SU-DHL-6 (cell line): Measurements from ENCODE around the gene FANCC.

Experiments
- H2AFZ ChIP-seq: fragments of 200-600 bp; sonication (generic); 2 replicates; pipeline ENCODE4 v1.6.1; 2014; ENCODE audit warnings: low read depth, mild to moderate bottlenecking, moderate library complexity, mixed read lengths, antibody characterized with exemption, low read length; ENCODE audit not compliant: severe bottlenecking
- H3F3A ChIP-seq: fragments of 200-600 bp; shearing (Covaris generic); 2 replicates; pipeline ENCODE4 v1.6.0; 2016; ENCODE audit warnings: antibody characterized with exemption, mild to moderate bottlenecking; ENCODE audit not compliant: insufficient read depth
- H3K27ac ChIP-seq: fragments of 200-600 bp; sonication (generic); 2 replicates; pipeline ENCODE4 v1.5.1; 2016; ENCODE audit warnings: low read depth, mild to moderate bottlenecking, low read length, moderate library complexity, mixed read lengths
- H3K27me3 ChIP-seq: fragments of 200-600 bp; sonication (generic), shearing (Covaris generic); 2 replicates; pipeline ENCODE4 v1.6.0; 2014; ENCODE audit warnings: mild to moderate bottlenecking, low read length
- H3K36me3 ChIP-seq: fragments of 200-600 bp; sonication (generic); 2 replicates; pipeline ENCODE4 v1.6.1; 2014; ENCODE audit warnings: mild to moderate bottlenecking, low read length, mixed read lengths
- H3K4me2 ChIP-seq: fragments of 300-600, 200-600 bp; shearing (Covaris generic), sonication (generic); 2 replicates; pipeline ENCODE4 v1.6.0; 2014; ENCODE audit warnings: low read length, low read depth, mild to moderate bottlenecking; ENCODE audit not compliant: poor library complexity, severe bottlenecking
- H3K4me3 ChIP-seq: fragments of 200-600 bp; sonication (generic); 2 replicates; pipeline ENCODE4 v1.5.1; 2014; ENCODE audit warnings: antibody characterized with exemption, low read length, mild to moderate bottlenecking, mixed read lengths; ENCODE audit not compliant: insufficient read depth, poor library complexity, severe bottlenecking
- H3K79me2 ChIP-seq: fragments of 200-600 bp; sonication (generic); 2 replicates; pipeline ENCODE4 v1.6.1; 2014; ENCODE audit warnings: mild to moderate bottlenecking, low read length, moderate library complexity; ENCODE audit not compliant: insufficient read depth
- H3K9ac ChIP-seq: fragments of 200-600 bp; sonication (generic); 2 replicates; pipeline ENCODE4 v1.7.0; 2014; ENCODE audit warnings: mild to moderate bottlenecking, low read length
- H3K9me2 ChIP-seq: fragments of 200-600 bp; sonication (generic); replicated peaks from 2 replicates; pipeline ENCODE4 v1.6.1; 2014; ENCODE audit warnings: low read length; ENCODE audit not compliant: insufficient read depth
- H3K9me3 ChIP-seq: fragments of 200-600 bp; sonication (generic); 2 replicates; pipeline ENCODE4 v1.6.1; 2014; ENCODE audit warnings: low read length, mixed read lengths; ENCODE audit not compliant: insufficient read depth
- H4K20me1 ChIP-seq: fragments of 200-600 bp; sonication (generic); 2 replicates; pipeline ENCODE4 v1.6.1; 2014; ENCODE audit warnings: low read depth, mild to moderate bottlenecking, antibody characterized with exemption, low read length, moderate library complexity, mixed read lengths
- CTCF ChIP-seq: fragments of 200-600 bp; sonication (generic); IDR thresholded peaks from one replicate; pipeline ENCODE4 v1.5.1; 2017; ENCODE audit warnings: antibody characterized with exemption, mild to moderate bottlenecking, low read length, moderate library complexity; ENCODE audit not compliant: insufficient read depth, poor library complexity, severe bottlenecking
- EZH2phosphoT487 ChIP-seq: fragments of 200-600 bp; sonication (generic), shearing (Covaris generic); conservative IDR thresholded peaks from 2 replicates; pipeline ENCODE4 v1.6.1; 2018; ENCODE audit warnings: mild to moderate bottlenecking, antibody characterized with exemption, low read length, moderate library complexity, mixed read lengths

Gene FANCC

DNA sequence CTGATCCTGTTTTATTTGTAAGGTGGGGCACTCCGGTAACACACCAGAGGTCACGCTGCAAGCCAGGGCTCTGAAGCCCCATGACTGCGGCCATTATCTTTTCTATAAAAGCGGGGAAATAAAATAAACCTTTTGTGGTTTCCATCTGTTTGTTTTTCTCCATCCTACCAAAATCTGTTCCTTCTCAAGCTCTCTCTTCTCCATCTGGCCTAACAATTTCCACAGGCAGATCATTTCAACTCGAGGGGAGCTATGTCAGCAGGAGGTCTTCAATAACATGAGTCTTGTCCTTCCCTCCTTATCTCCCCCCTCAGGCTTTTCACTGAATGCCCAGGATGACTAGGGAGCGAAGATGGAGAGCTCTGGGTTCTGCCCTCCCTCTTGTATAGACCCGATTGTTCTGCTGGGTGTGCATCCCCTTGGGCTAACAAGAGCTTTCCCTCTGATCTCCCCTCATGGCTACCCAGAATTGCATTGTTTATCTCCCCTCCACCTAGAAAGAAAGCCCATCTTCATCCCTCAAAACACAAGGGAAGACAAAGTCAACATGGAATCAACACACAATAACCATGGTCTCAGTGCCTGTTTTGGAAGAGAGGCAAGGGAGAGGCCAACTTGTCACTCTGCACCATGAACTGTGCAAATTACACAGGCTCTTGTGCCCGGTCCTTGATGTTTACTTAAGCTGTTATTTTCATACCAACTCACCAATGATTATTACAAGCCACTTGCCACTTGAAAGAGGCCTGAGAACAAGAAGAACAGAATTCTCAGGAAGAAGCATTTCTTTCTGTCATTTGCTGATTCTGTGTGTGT lies 187.8 kb downstream of the FANCC start:
- no peaks in the 10 kb centered on the region for H3K9me2 ChIP-seq
- H3K9ac ChIP-seq = no peak overlapping the region
- no peaks in the 10 kb centered on the region for H4K20me1 ChIP-seq
- H3K27me3 ChIP-seq = no peaks in the 10 kb centered on the region
- no peak overlapping the region for H2AFZ ChIP-seq
- H3F3A ChIP-seq = no peaks in the 10 kb centered on the region
- no peak overlapping the region for H3K4me2 ChIP-seq
- H3K27ac ChIP-seq = no peak overlapping the region
- H3K4me3 ChIP-seq = no peak overlapping the region
- no peaks in the 10 kb centered on the region for H3K79me2 ChIP-seq
- no peaks in the 10 kb centered on the region for H3K36me3 ChIP-seq
- H3K9me3 ChIP-seq = no peaks in the 10 kb centered on the region
- TF ChIP-seq EZH2phosphoT487 = no peak

GRCh38 chr9:95128177-95128524 lies 189.4 kb downstream of the FANCC start:
- H3K9me2 ChIP-seq = no peaks in the 10 kb centered on the region
- no peak overlapping the region for H3K4me3 ChIP-seq
- H3F3A ChIP-seq = no peaks in the 10 kb centered on the region
- no peak overlapping the region for H3K27ac ChIP-seq
- TF ChIP-seq CTCF (no peak), EZH2phosphoT487 (no peak)
- no peaks in the 10 kb centered on the region for H3K27me3 ChIP-seq
- no peak overlapping the region for H3K9ac ChIP-seq
- no peaks in the 10 kb centered on the region for H4K20me1 ChIP-seq
- no peak overlapping the region for H3K4me2 ChIP-seq
- no peak overlapping the region for H2AFZ ChIP-seq
- no peaks in the 10 kb centered on the region for H3K79me2 ChIP-seq
- no peaks in the 10 kb centered on the region for H3K9me3 ChIP-seq
- H3K36me3 ChIP-seq = no peaks in the 10 kb centered on the region

DNA sequence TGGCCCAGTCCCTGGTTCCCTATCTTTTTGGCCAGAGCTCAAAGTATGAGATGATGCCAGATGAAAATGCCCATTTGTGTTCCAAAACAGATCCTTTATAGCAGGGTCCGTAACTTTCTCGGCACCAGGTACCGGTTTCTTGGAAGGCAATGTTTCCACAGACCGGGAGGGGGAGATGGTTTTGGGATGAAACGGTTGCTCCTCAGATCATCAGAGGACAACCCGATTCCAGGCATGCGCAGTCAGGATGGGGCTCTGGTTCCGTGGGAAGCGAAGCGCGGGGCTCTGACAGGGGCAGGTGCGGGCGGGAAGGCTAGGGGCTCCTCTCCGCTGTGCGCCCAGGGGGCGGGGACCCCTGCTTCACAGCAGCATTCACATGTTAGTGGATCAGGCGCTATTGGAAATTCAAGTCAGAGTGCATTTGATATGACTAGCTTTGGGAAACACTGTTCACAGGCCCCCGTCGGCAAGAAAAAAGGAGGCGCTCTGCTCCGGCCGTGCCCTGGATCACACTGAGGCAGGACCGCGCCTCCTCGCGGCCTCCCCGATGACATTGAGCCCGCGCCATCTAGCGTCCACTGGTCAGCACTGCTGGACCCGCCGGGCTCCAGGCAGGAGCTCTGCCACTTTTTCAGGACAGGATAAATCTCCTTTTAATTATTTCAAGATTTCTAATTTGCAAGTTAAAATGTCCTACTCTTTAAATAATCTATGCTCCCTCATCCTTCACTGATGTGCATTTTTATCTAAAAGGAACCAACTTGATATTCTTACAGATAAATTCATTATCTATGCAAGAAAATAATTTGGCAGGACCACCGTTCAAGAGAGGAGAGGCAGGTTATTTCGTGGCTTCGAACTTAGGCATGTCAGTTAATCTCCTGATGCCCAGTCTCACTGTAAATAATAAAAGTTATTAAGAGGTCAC lies 190.0 kb downstream of the FANCC start:
- TF ChIP-seq CTCF = peak; percentile 73
- TF ChIP-seq EZH2phosphoT487 = no peak
- no peaks in the 10 kb centered on the region for H3F3A ChIP-seq
- H2AFZ ChIP-seq = no peak overlapping the region
- no peaks in the 10 kb centered on the region for H3K79me2 ChIP-seq
- no peaks in the 10 kb centered on the region for H3K9me2 ChIP-seq
- H3K27me3 ChIP-seq = no peaks in the 10 kb centered on the region
- no peaks in the 10 kb centered on the region for H3K9me3 ChIP-seq
- no peak overlapping the region for H3K4me3 ChIP-seq
- no peaks in the 10 kb centered on the region for H3K36me3 ChIP-seq
- H3K27ac ChIP-seq = no peak overlapping the region
- H3K4me2 ChIP-seq = no peak overlapping the region
- no peaks in the 10 kb centered on the region for H4K20me1 ChIP-seq
- no peak overlapping the region for H3K9ac ChIP-seq
